Astrocyte of the cerebellum (primary cell): Measurements from ENCODE around the gene TUSC1.
"Not testable (repeated sequence)": the region's sequence is repeated elsewhere in the genome, so short reads cannot be mapped to it uniquely, and the experiment has no call there.

Experiments
- DNase-seq: peaks from one replicate; pipeline ENCODE4 v3.0.0-alpha.2; 2011; ENCODE audit warnings: low read depth
- H3K4me3 ChIP-seq: 2 replicates; pipeline ENCODE4 v1.5.1; 2011; ENCODE audit warnings: mild to moderate bottlenecking, low read depth, low read length, moderate library complexity
- CTCF ChIP-seq: IDR thresholded peaks from 2 replicates; pipeline ENCODE4 v1.5.1; 2012; ENCODE audit warnings: low read length, low read depth, moderate library complexity, mild to moderate bottlenecking; ENCODE audit errors: missing control alignments
- in situ Hi-C: cut with HindIII; loops from 2 replicates; pipeline ENCODE4 v1.10.0; 2017; ENCODE audit warnings: low sequenced_read_pairs

Gene TUSC1

GRCh38 chr9:25678846-25679360 is 659 bp upstream of the TUSC1 start:
- H3K4me3 ChIP-seq, result peak overlapping the region; percentile 59
- no peak for DNase-seq
- in situ Hi-C loops, result no loop called here
- no peak for TF ChIP-seq CTCF

- peak; percentile 20 for DNase-seq
- no peak for TF ChIP-seq CTCF
- H3K4me3 ChIP-seq, result peak overlapping the region; percentile 59
- in situ Hi-C loops, result no loop called here
Measured at GRCh38 chr9:25677301-25678146, 720 bp downstream of the TUSC1 start.

GRCh38 chr9:25675858-25676257 is 2.4 kb downstream of the TUSC1 start:
- in situ Hi-C loops, H3K4me3 ChIP-seq, DNase-seq: not testable (repeated sequence)

GRCh38 chr9:25658571-25658970 is 19.7 kb downstream of the TUSC1 start:
- H3K4me3 ChIP-seq, result no peak overlapping the region
- DNase-seq, result no peak
- in situ Hi-C loops, result no loop called here
- TF ChIP-seq CTCF, result no peak

- H3K4me3 ChIP-seq, result no peak overlapping the region
- no peak for TF ChIP-seq CTCF
- in situ Hi-C loops, result no loop called here
- no peak for DNase-seq
Measured at GRCh38 chr9:25654417-25654816, 23.8 kb downstream of the TUSC1 start.

GRCh38 chr9:25648116-25648515 is 30.1 kb downstream of the TUSC1 start:
- in situ Hi-C loops, result loop anchor here (25.0 kb wide), 1 partner anchor 111 kb away; no protein-coding TSS in a partner anchor
- H3K4me3 ChIP-seq, result no peak overlapping the region
- DNase-seq, result no peak
- TF ChIP-seq CTCF, result no peak

GRCh38 chr9:25636026-25636425 is 42.2 kb downstream of the TUSC1 start:
- no peak for TF ChIP-seq CTCF
- no peak overlapping the region for H3K4me3 ChIP-seq
- in situ Hi-C loops, result loop anchor here (25.0 kb wide), 1 partner anchor 99 kb away; no protein-coding TSS in a partner anchor
- no peak for DNase-seq
